Stimulated activated CD8-positive, alpha-beta memory T cell treated with anti-CD3 and anti-CD28 coated beads, Interleukin-12 subunit alpha, Interleukin-12 subunit beta, amount 100 ng/mL, for 1 hour (primary cell): ENCODE results near the gene RSL1D1.
"Not testable (repeated sequence)": the region's sequence is repeated elsewhere in the genome, so short reads cannot be mapped to it uniquely, and the experiment has no call there.

Experiments used
- DNase-seq: peaks from one replicate; pipeline ENCODE4 v3.0.0-alpha.2; 2020; ENCODE audit warnings: low read depth

RSL1D1 gene

GRCh38 chr16:11843861-11844260 lies 7.5 kb downstream of the RSL1D1 start:
- no peak for DNase-seq

- DNase-seq = no peak
Measured at GRCh38 chr16:11843206-11843605, 8.1 kb downstream of the RSL1D1 start.

DNA sequence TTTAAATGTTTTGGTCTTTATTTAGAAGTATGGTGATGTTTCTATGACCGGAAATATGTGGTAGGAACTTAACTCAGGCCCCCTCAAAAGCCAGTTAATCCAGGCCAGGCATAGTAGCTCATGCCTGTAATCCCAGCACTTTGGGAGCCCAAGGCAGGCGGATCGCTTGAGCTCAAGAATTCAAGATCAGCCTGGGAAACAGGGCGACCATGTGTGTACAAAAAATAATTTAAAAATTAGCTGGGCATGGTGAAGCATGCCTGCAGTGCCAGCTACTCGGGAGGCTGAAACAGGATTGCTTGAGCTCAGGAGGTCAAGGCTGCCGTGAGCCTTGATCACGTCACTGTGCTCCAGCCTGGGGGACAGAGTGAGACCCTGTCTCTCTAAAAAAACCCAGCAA lies 10.3 kb downstream of the RSL1D1 start:
- no peak for DNase-seq

- DNase-seq = no peak
Measured at GRCh38 chr16:11836650-11837244, 14.6 kb downstream of the RSL1D1 start.

DNA sequence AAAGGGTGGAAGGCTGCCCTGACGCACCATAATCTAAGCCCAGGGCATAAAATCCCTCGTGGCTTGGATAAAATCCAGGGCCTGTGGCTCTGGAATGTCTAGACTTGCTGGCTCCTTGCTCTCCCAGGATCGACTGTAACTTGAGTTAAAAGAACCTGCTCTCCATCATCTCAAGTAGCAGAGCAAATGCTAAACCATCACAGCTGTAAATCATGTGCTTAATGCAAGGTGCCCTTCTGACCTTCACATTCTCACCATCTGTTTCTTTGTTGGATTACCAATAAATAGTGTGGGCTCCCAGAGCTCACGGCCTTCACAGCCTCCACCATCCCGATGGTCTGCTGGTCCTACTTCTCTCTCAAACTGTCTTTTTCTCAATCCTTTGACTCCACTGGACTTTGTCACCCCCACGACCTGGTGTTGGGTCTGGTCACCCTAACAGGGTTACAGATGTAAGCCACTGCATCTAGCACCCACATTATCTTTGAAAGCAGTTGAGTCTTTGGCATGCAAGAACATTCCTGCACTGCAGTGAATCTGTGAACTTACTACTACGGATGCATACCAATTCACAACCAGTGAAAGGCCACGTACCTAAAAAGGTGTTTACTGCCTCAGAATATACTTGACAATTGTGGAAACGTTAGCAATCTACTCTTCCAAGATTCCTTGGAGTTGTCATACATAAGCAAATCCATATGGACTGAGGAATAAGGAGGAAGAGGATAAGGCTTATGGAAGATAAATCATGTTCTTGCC lies 15.3 kb downstream of the RSL1D1 start:
- DNase-seq = no peak

DNA sequence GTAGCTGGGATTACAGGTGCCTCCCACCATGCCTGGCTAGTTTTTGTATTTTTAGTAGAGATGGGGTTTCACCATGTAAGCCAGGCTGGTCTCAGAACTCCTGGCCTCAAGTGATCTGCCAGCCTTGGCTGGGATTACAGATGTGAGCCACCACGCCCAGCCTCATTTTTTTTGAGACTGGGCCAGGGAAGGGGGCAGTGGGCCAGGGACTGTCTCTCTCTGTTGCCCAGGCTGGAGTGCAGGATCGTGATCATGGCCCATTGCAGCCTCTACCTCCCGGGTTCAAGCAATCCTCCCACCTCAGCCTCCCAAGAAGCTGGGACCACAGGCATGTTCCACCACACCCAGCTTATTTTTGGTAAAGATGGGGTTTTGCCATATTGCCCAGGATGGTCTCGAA lies 16.0 kb downstream of the RSL1D1 start:
- DNase-seq = no peak

- DNase-seq = no peak
Measured at GRCh38 chr16:11833951-11834695, 17.2 kb downstream of the RSL1D1 start.

GRCh38 chr16:11828696-11829095 lies 22.6 kb downstream of the RSL1D1 start:
- DNase-seq = no peak

DNA sequence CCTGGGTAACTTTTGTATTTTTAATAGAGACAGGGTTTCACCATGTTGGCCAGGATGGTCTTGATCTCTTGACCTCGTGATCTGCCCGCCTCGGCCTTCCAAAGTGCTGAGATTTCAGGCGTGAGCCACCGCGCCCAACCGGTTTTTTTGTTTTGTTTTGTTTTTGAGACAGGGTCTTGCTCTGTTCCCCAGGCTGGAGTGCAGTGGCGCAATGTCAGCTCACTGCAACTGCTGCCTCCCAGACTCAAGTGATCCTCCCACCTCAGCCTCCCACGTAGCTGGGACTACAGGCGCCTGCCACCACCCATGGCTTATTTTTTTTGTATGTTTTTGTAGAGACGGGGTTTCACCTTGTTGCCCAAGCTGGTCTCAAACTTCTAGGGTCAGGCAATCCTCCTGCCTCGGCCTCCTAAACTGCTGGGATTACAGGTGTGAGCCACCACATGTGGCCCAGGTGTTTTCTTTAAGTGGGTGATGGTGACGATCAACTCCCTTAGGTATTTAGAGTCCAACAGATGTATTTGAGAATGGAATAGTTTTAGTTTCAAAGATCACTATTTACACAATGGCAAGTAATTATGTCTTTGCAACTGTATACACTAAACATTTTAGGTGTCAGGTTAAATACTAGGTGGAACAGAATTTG lies 25.7 kb downstream of the RSL1D1 start:
- not testable (repeated sequence) for DNase-seq

DNA sequence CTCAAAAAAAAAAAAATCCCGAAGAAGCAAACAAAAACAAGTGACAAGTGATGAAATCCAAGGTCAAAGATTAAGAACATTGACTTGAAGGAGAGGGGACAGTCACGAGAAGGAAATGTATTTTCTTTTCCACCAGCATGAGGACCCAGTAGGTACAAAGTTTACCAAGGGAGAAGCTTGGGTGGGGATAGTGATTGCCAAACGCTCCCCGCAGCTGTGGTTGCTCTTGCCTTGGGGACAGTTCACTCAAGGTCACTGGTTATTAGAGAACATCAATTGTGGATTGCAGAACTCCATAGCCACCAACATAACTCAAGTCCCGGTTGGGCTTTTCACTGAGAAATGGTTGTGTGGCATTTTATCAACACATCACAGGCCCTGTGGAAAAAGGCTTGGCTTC lies 27.0 kb downstream of the RSL1D1 start:
- DNase-seq = no peak

- not testable (repeated sequence) for DNase-seq
Measured at GRCh38 chr16:11823645-11824044, 27.7 kb downstream of the RSL1D1 start.

GRCh38 chr16:11819798-11820197 lies 31.5 kb downstream of the RSL1D1 start:
- no peak for DNase-seq

DNA sequence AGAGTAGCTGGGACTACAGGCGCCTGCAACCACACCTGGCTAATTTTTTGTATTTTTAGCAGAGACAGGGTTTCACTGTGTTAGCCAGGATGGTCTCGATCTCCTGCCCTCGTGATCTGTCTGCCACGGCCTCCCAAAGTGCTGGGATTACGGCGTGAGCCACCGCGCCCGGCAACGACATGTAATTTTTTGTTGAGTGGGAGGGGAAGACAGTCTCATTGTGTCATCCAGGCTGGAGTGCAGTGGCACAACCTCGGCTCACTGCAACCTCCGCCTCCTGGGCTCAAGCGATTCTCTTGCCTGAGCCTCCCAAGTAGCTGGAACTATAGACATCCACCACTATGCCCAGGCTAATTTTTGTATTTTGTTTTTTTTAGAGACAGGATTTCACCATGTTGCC lies 32.4 kb downstream of the RSL1D1 start:
- DNase-seq = not testable (repeated sequence)

GRCh38 chr16:11816123-11816522 lies 35.2 kb downstream of the RSL1D1 start:
- DNase-seq = no peak

DNA sequence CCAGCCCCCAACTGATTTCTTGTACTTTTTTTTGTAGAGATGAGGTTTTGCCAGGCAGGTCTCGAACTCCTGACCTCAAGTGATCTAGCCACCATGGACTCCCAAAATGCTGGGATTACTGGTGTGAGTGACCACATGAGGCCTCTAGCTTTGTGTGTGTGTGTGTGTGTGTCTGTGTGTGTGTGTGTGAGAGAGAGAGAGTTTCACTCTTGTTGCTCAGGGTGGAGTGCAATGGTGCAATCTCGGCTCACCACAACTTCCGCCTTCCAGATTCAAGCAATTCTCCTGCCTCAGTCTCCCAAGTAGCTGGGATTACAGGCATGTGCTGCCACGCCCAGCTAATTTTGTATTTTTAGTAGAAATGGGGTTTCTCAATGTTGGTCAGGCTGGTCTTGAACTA lies 36.5 kb downstream of the RSL1D1 start:
- not testable (repeated sequence) for DNase-seq

DNA sequence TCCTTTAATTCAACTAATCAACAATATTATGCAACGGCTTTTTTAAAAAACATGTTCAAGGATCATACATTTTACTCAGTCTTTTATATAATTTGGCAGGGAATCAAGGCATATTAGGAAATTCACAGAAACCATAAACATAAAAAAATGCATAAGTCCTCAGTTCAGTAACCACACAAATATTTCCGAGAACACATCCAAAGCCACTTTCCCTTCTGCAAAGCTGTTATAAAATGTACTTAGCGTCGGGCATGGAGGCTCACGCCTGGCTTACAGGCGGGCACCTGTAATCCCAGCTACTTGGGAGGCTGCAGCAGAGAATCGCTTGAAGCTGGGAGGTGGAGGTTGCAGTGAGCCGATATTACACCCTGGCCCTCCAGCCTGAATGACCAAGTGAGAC lies 44.6 kb downstream of the RSL1D1 start:
- no peak for DNase-seq

DNA sequence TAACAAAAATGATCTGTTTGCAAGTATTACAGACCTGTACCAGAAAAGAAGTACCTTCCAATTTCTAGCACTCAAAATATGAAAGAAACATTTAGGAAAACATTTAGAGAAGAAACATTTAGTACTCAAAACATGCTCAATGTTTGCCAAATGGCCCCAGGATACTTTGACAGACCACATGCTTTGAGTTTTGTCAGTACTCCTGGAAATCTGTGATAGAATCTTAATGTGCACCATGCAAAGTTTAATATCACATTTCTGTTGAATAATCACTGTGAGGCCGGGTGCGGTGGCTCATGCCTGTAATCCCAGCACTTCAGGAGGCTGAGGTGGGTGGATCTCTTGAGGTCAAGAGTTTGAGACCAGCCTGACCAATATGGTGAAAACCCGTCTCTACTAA lies 45.8 kb downstream of the RSL1D1 start:
- DNase-seq = no peak

- no peak for DNase-seq
Measured at GRCh38 chr16:11801481-11802021, 49.8 kb downstream of the RSL1D1 start.

DNA sequence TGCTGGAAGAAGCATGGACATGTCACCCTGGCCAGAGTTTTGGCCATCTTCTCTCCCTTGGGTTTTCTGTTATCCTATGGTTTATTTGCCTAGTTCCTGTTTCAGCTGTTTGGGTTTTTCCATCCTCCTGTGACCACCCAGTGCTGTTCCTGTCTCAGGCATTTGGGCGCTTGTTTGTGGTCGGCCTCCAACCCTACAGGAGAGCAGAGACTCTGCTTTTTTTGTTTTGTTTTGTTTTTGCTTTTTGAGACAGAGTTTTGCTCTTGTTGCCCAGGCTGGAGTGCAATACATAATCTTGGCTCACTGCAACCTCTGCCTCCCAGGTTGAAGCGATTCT lies 51.0 kb downstream of the RSL1D1 start:
- DNase-seq = no peak

DNA sequence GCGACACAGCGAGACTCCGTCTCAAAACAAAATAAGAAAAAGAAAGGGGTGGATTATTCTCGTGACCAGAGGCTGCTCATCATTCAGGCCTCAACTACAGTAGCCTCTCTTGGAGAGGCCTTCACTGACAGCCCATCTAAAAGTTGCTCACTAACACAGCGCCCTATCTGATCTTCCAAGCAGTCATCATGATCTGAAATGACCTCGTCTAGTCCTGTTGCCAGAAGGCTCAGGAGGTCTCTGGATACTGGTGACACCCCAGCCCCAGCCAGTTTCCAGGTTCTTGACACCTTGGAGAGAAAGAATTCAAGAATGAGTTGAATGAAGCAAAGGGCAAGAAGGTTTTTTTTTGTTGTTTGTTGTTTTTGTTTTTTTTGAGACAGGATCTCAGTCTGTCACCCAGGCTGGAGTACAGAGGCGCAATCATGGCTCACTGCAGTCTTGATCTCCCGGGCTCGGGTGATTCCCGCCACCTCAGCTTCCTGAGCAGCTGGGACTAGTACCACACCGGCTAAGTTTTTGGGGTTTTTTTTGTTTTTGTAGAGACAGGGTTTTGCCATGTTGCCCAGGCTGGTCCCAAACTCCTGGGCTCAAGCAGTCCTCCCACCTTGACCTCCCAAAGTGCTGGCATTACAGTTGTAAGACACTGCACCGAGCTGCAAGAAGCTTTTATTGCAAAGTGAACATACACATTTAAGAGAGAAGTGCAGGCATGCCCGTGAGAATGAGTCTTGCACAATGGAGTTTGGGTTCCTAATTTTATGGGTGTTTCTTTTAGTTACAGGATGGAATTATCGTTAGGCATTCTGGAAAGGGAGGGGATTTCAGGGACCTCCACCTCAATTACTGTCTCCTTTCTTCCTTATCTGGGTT lies 51.6 kb downstream of the RSL1D1 start:
- no peak for DNase-seq

GRCh38 chr16:11799017-11799381 lies 52.3 kb downstream of the RSL1D1 start:
- DNase-seq = no peak

- no peak for DNase-seq
Measured at GRCh38 chr16:11797957-11798299, 53.4 kb downstream of the RSL1D1 start.
